Esophagus (tissue), 2 donors: ENCODE results near the gene PLCB1. TPM values are rescaled to one million over a fixed set of nuclear protein-coding genes. Genes with fewer than 3 reads are reported as not detected.
"Not testable (repeated sequence)": the region's sequence is repeated elsewhere in the genome, so short reads cannot be mapped to it uniquely, and the experiment has no call there.

ENCODE experiments used
- H3K27ac ChIP-seq, 2 donors: one replicate each; pipeline ENCODE4 v1.5.1; 2013; ENCODE audit warnings: low read depth in 2 of 2, mild to moderate bottlenecking in 2 of 2, inconsistent platforms in 1 of 2, low read length in 1 of 2, moderate library complexity in 1 of 2
- H3K27me3 ChIP-seq, 2 donors: one replicate each; pipeline ENCODE4 v1.6.1; 2013; ENCODE audit warnings: low read length in 2 of 2, control low read depth in 1 of 2, mild to moderate bottlenecking in 1 of 2; ENCODE audit not compliant: insufficient read depth in 2 of 2, control insufficient read depth in 1 of 2
- H3K36me3 ChIP-seq, 2 donors: one replicate each; pipeline ENCODE4 v1.6.1; 2013; ENCODE audit warnings: low read length in 1 of 2; ENCODE audit not compliant: control insufficient read depth in 2 of 2, insufficient read depth in 2 of 2
- H3K4me1 ChIP-seq, 2 donors: one replicate each; pipeline ENCODE4 v1.6.1; 2013; ENCODE audit warnings: low read length in 1 of 2; ENCODE audit not compliant: control insufficient read depth in 2 of 2, insufficient read depth in 2 of 2
- H3K4me3 ChIP-seq, 2 donors: one replicate each; pipeline ENCODE4 v1.5.1; 2013; ENCODE audit warnings: low read length in 2 of 2, mild to moderate bottlenecking in 2 of 2, low read depth in 1 of 2, moderate library complexity in 1 of 2
- H3K9me3 ChIP-seq, 2 donors: one replicate each; pipeline ENCODE4 v1.6.1; 2013; ENCODE audit warnings: mild to moderate bottlenecking in 2 of 2, low read depth in 1 of 2, low read length in 1 of 2, moderate library complexity in 1 of 2; ENCODE audit not compliant: control insufficient read depth in 2 of 2, insufficient read depth in 1 of 2
- WGBS, 2 donors: extraction: QIAGEN DNeasy Blood & Tissue Kit; methylation state at CpG; one replicate each; pipeline ENCODE4 v1.1.7; 2013; 5-methylcytosine and 5-hydroxymethylcytosine counted together
- polyA plus RNA-seq, 2 donors: library from polyadenylated mRNA; stranded (reverse); fragments of 200-250 nt; gene quantifications; one replicate each; pipeline ENCODE4 v1.2.3, GENCODE V29; 2013
- donor health status: healthy with polysubstance abuse.
- donor health status: Bipolar disorder and iron deficiency.

The PLCB1 gene
- polyA plus RNA-seq, 2 donors: 1.7 to 3.0 TPM

DNA sequence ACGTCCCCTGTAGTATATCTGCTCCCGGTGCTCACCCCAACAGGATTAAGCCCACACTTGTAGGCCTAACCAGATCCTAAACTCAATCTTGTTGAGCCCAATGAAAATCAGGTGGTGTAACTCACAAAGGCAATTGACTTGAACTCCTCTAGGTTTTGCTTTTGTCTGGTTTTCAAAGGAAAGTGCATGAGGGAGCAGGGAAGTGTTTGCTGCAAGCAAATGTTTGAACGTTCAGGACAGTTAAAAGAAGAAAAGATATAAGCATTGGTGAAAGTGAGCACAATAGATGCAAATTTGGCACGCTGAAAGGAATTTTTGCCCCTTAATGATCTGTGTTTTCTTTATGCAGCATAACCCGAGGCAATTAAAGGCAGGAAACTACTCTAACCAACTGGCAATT lies 212.6 kb downstream of the PLCB1 start:
- no peak overlapping the region for H3K27ac ChIP-seq
- peaks cover 0 to 2% of the 10 kb centered on the region in 2 donors for H3K4me1 ChIP-seq
- no peak overlapping the region for H3K4me3 ChIP-seq
- no peaks in the 10 kb centered on the region for H3K9me3 ChIP-seq
- H3K27me3 ChIP-seq: no peaks in the 10 kb centered on the region
- 66 to 78% methylated on average over 5 of the region's 5 CpGs for WGBS, 2 donors
- no peaks in the 10 kb centered on the region for H3K36me3 ChIP-seq

- Histone ChIP-seq H3K4me1 (peaks cover 0 to 2% of the 10 kb centered on the region in 2 donors), H3K36me3 (no peaks in the 10 kb centered on the region), H3K4me3 (no peak overlapping the region), H3K27ac (no peak overlapping the region), H3K9me3 (no peaks in the 10 kb centered on the region), H3K27me3 (no peaks in the 10 kb centered on the region)
- WGBS, 2 donors: 54 to 60% methylated on average over 1 of the region's 1 CpG
These were observed 214.7 kb downstream of the PLCB1 start for GRCh38 chr20:8346700-8347270.

DNA sequence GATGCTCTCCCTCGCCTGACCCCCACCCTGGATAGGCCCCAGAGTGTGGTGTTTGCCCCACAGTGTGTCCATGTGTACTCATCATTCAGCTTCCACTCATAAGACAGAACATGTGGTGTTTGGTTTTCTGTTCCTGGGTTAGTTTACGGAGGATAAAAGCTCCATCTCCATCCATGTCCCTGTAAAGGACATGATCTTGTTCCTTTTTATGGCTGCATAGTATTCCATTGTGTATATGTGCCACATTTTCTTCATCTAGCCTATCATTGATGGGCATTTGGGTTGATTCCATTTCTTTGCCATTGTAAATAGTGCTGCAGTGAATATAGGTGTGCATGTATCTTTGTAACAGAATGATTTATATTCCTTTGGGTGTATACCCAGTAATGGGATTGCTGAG lies 218.2 kb downstream of the PLCB1 start:
- H3K4me3 ChIP-seq, H3K9me3 ChIP-seq, H3K27me3 ChIP-seq, H3K36me3 ChIP-seq, H3K4me1 ChIP-seq, H3K27ac ChIP-seq: not testable (repeated sequence)
- 97% methylated on average over 2 of the region's 2 CpGs for WGBS, 2 donors

DNA sequence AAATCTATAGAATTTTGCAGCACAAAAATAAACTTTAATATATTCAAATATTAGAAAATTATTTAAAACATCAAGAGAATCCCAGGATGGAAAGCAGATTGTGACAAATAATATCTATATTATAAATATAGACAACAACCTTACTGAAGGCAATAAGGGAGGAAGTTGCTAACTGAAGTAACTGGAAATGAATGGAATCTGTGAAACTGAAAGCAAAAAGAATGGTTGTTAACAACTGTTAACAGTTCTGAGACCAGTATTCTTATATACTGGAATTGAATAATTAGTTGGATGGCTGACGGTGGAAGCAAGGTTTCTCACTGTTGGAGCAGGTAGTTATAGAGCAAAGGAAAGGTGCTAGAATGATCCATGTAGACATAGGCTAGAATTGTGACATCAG lies 220.4 kb downstream of the PLCB1 start:
- Histone ChIP-seq H3K4me3 (no peak overlapping the region), H3K4me1 (no peaks in the 10 kb centered on the region), H3K9me3 (no peaks in the 10 kb centered on the region), H3K36me3 (no peaks in the 10 kb centered on the region), H3K27ac (no peak overlapping the region), H3K27me3 (no peaks in the 10 kb centered on the region)
- 86 to 92% methylated on average over 1 of the region's 1 CpG for WGBS, 2 donors

GRCh38 chr20:8353512-8353911 lies 221.4 kb downstream of the PLCB1 start:
- no peaks in the 10 kb centered on the region for H3K9me3 ChIP-seq
- no peak overlapping the region for H3K27ac ChIP-seq
- H3K27me3 ChIP-seq: no peaks in the 10 kb centered on the region
- H3K36me3 ChIP-seq: no peaks in the 10 kb centered on the region
- H3K4me1 ChIP-seq: no peaks in the 10 kb centered on the region
- H3K4me3 ChIP-seq: no peak overlapping the region
- WGBS, 2 donors: 92 to 93% methylated on average over 2 of the region's 2 CpGs

GRCh38 chr20:8355453-8355852 lies 223.4 kb downstream of the PLCB1 start:
- H3K36me3 ChIP-seq: no peaks in the 10 kb centered on the region
- H3K27ac ChIP-seq: no peak overlapping the region
- 86 to 94% methylated on average over 3 of the region's 3 CpGs for WGBS, 2 donors
- H3K4me1 ChIP-seq: no peaks in the 10 kb centered on the region
- H3K4me3 ChIP-seq: no peak overlapping the region
- no peaks in the 10 kb centered on the region for H3K9me3 ChIP-seq
- H3K27me3 ChIP-seq: no peaks in the 10 kb centered on the region

DNA sequence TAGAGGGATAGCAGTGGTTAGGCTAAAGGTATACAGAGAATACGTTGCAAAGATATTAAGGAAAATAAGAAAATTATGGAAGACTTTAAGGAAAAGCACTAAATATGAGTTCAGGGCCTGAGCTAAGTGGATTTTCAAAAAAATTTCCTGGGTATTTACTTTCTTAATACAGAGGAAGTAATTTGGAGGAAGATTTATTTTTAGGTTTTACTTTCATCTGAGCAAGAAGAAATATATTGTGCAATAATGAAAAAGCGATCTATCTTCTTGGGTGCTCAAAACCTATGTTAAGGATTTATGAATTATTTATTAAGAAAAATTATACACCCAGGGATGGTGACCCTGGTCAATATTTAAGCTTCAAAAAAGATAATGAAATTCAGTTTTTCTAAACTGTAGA lies 224.7 kb downstream of the PLCB1 start:
- WGBS, 2 donors: 77 to 82% methylated on average over 2 of the region's 2 CpGs
- Histone ChIP-seq H3K27me3 (no peaks in the 10 kb centered on the region), H3K4me1 (no peaks in the 10 kb centered on the region), H3K4me3 (no peak overlapping the region), H3K27ac (no peak overlapping the region), H3K9me3 (no peaks in the 10 kb centered on the region), H3K36me3 (no peaks in the 10 kb centered on the region)

DNA sequence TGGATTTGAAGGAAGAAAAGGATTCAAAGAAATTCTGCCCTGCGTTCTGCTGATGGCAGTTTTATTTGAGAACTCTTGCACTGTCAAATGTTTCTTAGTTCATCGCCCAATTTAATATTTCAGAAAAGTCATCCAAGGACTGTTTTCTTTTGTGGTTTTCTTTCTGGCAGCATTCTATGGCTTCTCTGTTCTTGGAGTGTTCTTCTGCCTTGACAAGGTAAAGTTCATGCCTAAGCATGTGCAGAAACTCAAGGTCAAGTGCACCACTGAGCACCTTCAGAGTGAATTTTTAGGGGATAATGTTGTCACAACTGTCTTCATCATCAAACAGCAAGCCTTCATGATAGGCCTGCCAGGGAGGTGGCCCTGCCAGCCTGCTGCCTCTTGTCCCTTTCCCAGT lies 225.6 kb downstream of the PLCB1 start:
- Histone ChIP-seq H3K4me3 (no peak overlapping the region), H3K36me3 (no peaks in the 10 kb centered on the region), H3K27ac (no peak overlapping the region), H3K9me3 (no peaks in the 10 kb centered on the region), H3K4me1 (no peaks in the 10 kb centered on the region), H3K27me3 (no peaks in the 10 kb centered on the region)
- WGBS, 2 donors: 43 to 52% methylated on average over 2 of the region's 2 CpGs

DNA sequence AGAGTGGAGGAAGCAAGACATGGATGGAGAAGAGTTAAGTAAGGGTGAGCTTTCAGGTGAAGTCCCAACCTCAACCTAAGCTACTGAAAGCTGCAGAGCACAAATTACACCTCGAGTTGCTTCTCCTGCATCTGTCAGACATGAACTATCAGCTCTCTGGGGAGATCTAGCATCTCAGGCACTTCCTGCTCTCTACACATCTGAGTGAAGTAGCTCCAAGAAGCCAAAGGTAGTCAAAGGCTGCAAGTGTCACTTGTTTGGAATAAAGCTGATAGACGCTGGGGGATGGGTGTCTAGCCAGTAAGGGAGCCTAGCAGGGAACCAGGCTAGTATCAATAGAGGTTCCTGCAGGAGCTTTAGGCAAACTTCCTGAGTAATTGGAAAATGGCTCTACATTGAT lies 228.0 kb downstream of the PLCB1 start:
- Histone ChIP-seq H3K27ac (no peak overlapping the region), H3K36me3 (no peaks in the 10 kb centered on the region), H3K4me1 (no peaks in the 10 kb centered on the region), H3K9me3 (no peaks in the 10 kb centered on the region), H3K27me3 (no peaks in the 10 kb centered on the region), H3K4me3 (no peak overlapping the region)
- WGBS, 2 donors: 66 to 68% methylated on average over 2 of the region's 2 CpGs

DNA sequence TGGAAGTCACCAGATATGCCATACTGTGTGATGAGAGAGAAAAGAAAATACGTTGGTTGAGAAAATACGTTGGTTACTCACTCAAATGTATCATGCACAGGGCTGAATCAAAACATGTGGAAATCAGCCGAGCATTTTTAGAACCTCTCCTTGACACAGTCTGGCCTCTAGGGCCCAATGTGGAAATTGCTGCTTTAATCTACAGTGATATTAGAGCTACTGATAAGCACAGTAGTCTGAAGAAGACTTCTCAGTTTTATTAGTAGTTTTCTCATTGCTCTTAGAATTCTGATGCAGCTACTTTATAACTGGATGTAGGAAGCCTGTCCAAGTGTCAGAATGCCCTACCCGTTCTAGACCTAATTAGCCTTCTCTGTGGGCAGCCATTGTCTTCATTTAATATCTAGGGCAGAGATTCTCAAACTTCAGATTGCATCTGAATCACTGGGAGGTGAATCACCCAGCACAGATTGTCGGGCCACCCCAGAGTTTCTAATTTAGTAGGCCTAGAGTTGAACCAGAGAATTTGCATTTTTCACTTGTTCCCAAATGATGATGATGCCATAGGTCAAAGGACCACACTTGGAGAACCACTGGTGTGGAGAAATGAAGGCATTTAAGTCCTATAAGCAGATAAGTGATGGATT lies 229.1 kb downstream of the PLCB1 start:
- H3K27ac ChIP-seq: no peak overlapping the region
- H3K4me3 ChIP-seq: no peak overlapping the region
- no peaks in the 10 kb centered on the region for H3K27me3 ChIP-seq
- no peaks in the 10 kb centered on the region for H3K4me1 ChIP-seq
- 53 to 61% methylated on average over 5 of the region's 5 CpGs for WGBS, 2 donors
- H3K36me3 ChIP-seq: no peaks in the 10 kb centered on the region
- no peaks in the 10 kb centered on the region for H3K9me3 ChIP-seq
